GM12874 (cell line): ENCODE measurements around the gene SH3D19.

ENCODE experiments used
- TF ChIP-seq, protein P1 (sequence below): IDR thresholded peaks from 2 replicates; pipeline ENCODE4 v1.5.1; 2011; ENCODE audit warnings: low read depth, mild to moderate bottlenecking, control low read depth, low read length, moderate library complexity; ENCODE audit not compliant: insufficient read depth

Gene SH3D19

DNA sequence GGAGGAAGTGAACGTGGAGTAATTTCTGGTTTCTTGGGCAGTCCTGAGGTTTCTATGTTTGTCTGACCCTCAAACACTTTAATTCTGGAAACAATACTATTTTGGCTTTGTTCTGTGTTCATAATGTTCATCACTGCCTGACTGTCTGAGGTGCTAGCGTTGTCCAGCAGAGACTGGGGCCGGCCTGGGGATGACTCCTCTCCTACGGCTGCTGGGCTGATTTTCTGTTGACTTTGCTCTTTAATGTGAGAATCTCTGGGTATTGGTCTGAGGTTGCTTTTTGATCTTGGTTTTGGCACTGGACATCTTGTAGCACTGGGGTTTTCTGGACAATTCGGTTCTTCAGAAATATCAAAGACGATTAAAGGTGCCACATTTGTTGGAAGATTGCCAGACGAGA is 150.2 kb downstream of the SH3D19 start:
- TF ChIP-seq, protein P1, sequence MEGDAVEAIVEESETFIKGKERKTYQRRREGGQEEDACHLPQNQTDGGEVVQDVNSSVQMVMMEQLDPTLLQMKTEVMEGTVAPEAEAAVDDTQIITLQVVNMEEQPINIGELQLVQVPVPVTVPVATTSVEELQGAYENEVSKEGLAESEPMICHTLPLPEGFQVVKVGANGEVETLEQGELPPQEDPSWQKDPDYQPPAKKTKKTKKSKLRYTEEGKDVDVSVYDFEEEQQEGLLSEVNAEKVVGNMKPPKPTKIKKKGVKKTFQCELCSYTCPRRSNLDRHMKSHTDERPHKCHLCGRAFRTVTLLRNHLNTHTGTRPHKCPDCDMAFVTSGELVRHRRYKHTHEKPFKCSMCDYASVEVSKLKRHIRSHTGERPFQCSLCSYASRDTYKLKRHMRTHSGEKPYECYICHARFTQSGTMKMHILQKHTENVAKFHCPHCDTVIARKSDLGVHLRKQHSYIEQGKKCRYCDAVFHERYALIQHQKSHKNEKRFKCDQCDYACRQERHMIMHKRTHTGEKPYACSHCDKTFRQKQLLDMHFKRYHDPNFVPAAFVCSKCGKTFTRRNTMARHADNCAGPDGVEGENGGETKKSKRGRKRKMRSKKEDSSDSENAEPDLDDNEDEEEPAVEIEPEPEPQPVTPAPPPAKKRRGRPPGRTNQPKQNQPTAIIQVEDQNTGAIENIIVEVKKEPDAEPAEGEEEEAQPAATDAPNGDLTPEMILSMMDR: no peak

GRCh38 chr4:151174784-151175183 is 150.6 kb downstream of the SH3D19 start:
- TF ChIP-seq, protein P1: no peak

GRCh38 chr4:151173871-151174270 is 151.5 kb downstream of the SH3D19 start:
- TF ChIP-seq, protein P1: no peak

- TF ChIP-seq, protein P1: no peak
These were observed 155.5 kb downstream of the SH3D19 start for GRCh38 chr4:151169900-151170299.

DNA sequence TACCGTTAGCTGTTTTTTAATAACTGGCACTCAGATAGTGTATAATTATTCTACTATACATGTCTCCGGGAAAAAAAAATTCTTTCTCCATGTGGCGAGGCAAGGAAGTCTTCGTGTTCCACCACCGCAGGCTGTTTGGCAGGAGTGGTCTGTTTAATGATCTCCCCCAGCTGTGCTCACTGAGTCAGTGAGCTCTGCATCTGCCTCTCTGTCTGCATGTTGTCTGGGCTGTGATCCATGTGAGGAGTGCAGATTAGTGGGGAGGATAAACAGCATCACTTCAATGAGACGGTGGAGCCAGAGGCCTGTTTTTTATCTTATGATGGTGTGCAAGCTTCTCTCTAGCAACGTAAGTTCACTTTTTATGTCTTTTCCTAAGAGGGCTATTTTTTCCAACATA is 156.2 kb downstream of the SH3D19 start:
- TF ChIP-seq, protein P1: no peak

DNA sequence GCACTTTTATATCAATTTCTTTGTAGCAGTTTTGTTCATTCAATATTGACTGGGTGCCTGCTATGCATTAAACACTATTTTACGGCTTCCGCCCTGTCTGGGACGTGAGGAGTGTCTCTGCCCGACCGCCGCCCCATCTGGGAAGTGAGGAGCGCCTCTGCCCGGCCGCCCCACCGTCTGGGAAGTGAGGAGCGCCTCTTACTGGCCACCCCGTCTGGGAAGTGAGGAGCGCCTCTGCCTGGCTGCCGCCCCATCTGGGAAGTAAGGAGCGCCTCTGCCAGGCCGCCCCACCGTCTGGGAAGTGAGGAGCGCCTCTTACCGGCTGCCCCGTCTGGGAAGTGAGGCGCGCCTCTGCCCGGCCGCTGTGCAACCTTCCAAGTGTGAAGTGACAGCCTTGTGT is 157.8 kb downstream of the SH3D19 start:
- TF ChIP-seq, protein P1: no peak

- TF ChIP-seq, protein P1: no peak
These were observed 158.8 kb downstream of the SH3D19 start for GRCh38 chr4:151166636-151167035.
